Bronchial epithelial cell (primary cell): ENCODE results near the gene CNTRL. TPM values are rescaled to one million over a fixed set of nuclear protein-coding genes. Genes with fewer than 3 reads are reported as not detected.
A peak's percentile ranks its signal among the peaks of the same experiment; 100 is the strongest.

Experiments
- DNase-seq: peaks from one replicate; pipeline ENCODE4 v3.0.0-alpha.2; 2010; ENCODE audit warnings: low read depth
- FAIRE-seq: peaks from 2 replicates; lab custom pipeline; 2011; peaks lifted over from hg19 to GRCh38; lab: Jason Lieb, UNC
- H3K27me3 ChIP-seq: 2 replicates; pipeline ENCODE4 v1.5.1; 2011; ENCODE audit warnings: low read length; ENCODE audit not compliant: control insufficient read depth, insufficient read depth
- H3K36me3 ChIP-seq: 2 replicates; pipeline ENCODE4 v1.5.1; 2011; ENCODE audit warnings: low read length; ENCODE audit not compliant: control insufficient read depth, insufficient read depth
- H3K4me3 ChIP-seq: 2 replicates; pipeline ENCODE4 v1.5.1; 2011; ENCODE audit warnings: mild to moderate bottlenecking, low read depth, low read length, control low read depth
- CTCF ChIP-seq: IDR thresholded peaks from 2 replicates; pipeline ENCODE4 v1.5.1; 2011; ENCODE audit warnings: mild to moderate bottlenecking, moderate library complexity, low read length, control low read depth, inconsistent platforms; ENCODE audit not compliant: insufficient read depth, severe bottlenecking
- total RNA-seq: library from RNA; depleted of rRNA; stranded (reverse); fragments of >200 nt; gene quantifications from 2 replicates; pipeline ENCODE4 v1.2.1, GENCODE V29; 2014

Gene CNTRL
- total RNA-seq, 1 donor from 2014 or later, result 5.0 TPM

GRCh38 chr9:121053544-121053943, 21.2 kb upstream of the CNTRL start:
- Histone ChIP-seq H3K36me3 (no peaks in the 10 kb centered on the region), H3K4me3 (no peak overlapping the region), H3K27me3 (no peaks in the 10 kb centered on the region)
- FAIRE-seq, result no peak
- TF ChIP-seq CTCF, result no peak
- DNase-seq, result no peak

GRCh38 chr9:121055642-121056143, 19.1 kb upstream of the CNTRL start:
- H3K36me3 ChIP-seq, result no peaks in the 10 kb centered on the region
- TF ChIP-seq CTCF, result peak; percentile 59
- H3K27me3 ChIP-seq, result no peaks in the 10 kb centered on the region
- DNase-seq, result peak; percentile 20
- H3K4me3 ChIP-seq, result no peak overlapping the region
- peak; percentile 7 for FAIRE-seq

GRCh38 chr9:121057821-121058220, 16.9 kb upstream of the CNTRL start:
- no peak for TF ChIP-seq CTCF
- DNase-seq, result no peak
- no peak for FAIRE-seq
- no peak overlapping the region for H3K4me3 ChIP-seq
- no peaks in the 10 kb centered on the region for H3K36me3 ChIP-seq
- no peaks in the 10 kb centered on the region for H3K27me3 ChIP-seq

GRCh38 chr9:121059513-121059912, 15.2 kb upstream of the CNTRL start:
- no peak for FAIRE-seq
- no peak for TF ChIP-seq CTCF
- no peaks in the 10 kb centered on the region for H3K27me3 ChIP-seq
- H3K4me3 ChIP-seq, result no peak overlapping the region
- no peaks in the 10 kb centered on the region for H3K36me3 ChIP-seq
- DNase-seq, result no peak

- no peaks in the 10 kb centered on the region for H3K36me3 ChIP-seq
- no peak overlapping the region for H3K4me3 ChIP-seq
- peak; percentile 7 for FAIRE-seq
- H3K27me3 ChIP-seq, result no peaks in the 10 kb centered on the region
- peak; percentile 69 for DNase-seq
- peak; percentile 61 for TF ChIP-seq CTCF
Measured at GRCh38 chr9:121059998-121060636, 14.6 kb upstream of the CNTRL start.

- no peak for DNase-seq
- H3K36me3 ChIP-seq, result no peaks in the 10 kb centered on the region
- FAIRE-seq, result no peak
- TF ChIP-seq CTCF, result no peak
- H3K27me3 ChIP-seq, result no peaks in the 10 kb centered on the region
- H3K4me3 ChIP-seq, result no peak overlapping the region
Measured at GRCh38 chr9:121066850-121067249, 7.9 kb upstream of the CNTRL start.
